CD4-positive, CD25-positive, alpha-beta regulatory T cell (primary cell): ENCODE data around the gene ADGRG1. TPM values are rescaled to one million over a fixed set of nuclear protein-coding genes. Genes with fewer than 3 reads are reported as not detected.

Source experiments
- ATAC-seq, 2 donors: fragments of 150-1000 bp; cut with Tn5 transposase; one replicate each; pipeline ENCODE4 v1.10.0; 2021; ENCODE audit warnings: low read depth in 2 of 2, moderate number of reproducible peaks in 2 of 2, moderate library complexity in 1 of 2
- DNase-seq, 3 donors: peaks; one replicate each; pipeline versions ENCODE4 v3.0.0 to v3.0.0-alpha.2; 2012 to 2022; ENCODE audit warnings: mixed read lengths in 1 of 3
- H3K27ac ChIP-seq: one replicate; pipeline ENCODE4 v1.7.0; 2013; ENCODE audit warnings: mild to moderate bottlenecking, low read length; ENCODE audit not compliant: insufficient read depth, poor library complexity, severe bottlenecking
- H3K27me3 ChIP-seq: one replicate; pipeline ENCODE4 v1.7.0; 2013; ENCODE audit warnings: low read length; ENCODE audit not compliant: control insufficient read depth, insufficient read depth
- H3K36me3 ChIP-seq: one replicate; pipeline ENCODE4 v1.7.0; 2013; ENCODE audit warnings: mild to moderate bottlenecking, low read length, moderate library complexity; ENCODE audit not compliant: control insufficient read depth, insufficient read depth
- H3K4me1 ChIP-seq: 2 replicates; pipeline ENCODE4 v1.7.0; 2013; ENCODE audit warnings: mild to moderate bottlenecking, low read length; ENCODE audit not compliant: insufficient read depth, control insufficient read depth, poor library complexity, severe bottlenecking
- H3K4me3 ChIP-seq: one replicate; pipeline ENCODE4 v1.7.0; 2013; ENCODE audit warnings: low read depth, mild to moderate bottlenecking, low read length, moderate library complexity
- H3K9me3 ChIP-seq, 2 experiments: 1 replicate in 1 of 2; 2 replicates in 1 of 2; pipeline ENCODE4 v1.7.0; 2013; ENCODE audit warnings: low read length in 2 of 2, mild to moderate bottlenecking in 1 of 2, moderate library complexity in 1 of 2; ENCODE audit not compliant: control insufficient read depth in 2 of 2
- H3K27ac Mint-ChIP-seq, 3 donors: one replicate each; pipeline ENCODE4 v1.8.0; 2020 to 2022; ENCODE audit warnings: mild to moderate bottlenecking in 3 of 3, mixed read lengths in 3 of 3, moderate library complexity in 2 of 3
- H3K27me3 Mint-ChIP-seq: one replicate; pipeline ENCODE4 v1.8.0; 2022; ENCODE audit warnings: mild to moderate bottlenecking, mixed read lengths
- H3K36me3 Mint-ChIP-seq: one replicate; pipeline ENCODE4 v1.8.0; 2020; ENCODE audit warnings: mixed read lengths
- H3K4me1 Mint-ChIP-seq, 4 donors: one replicate each; pipeline ENCODE4 v1.8.0; 2020 to 2022; ENCODE audit warnings: mixed read lengths in 4 of 4, mild to moderate bottlenecking in 1 of 4
- H3K4me3 Mint-ChIP-seq, 4 donors: one replicate each; pipeline ENCODE4 v1.8.0; 2020 to 2022; ENCODE audit warnings: mild to moderate bottlenecking in 4 of 4, mixed read lengths in 4 of 4, moderate library complexity in 3 of 4
- H3K9me3 Mint-ChIP-seq, 7 donors: one replicate each; pipeline ENCODE4 v1.8.0; 2020 to 2022; ENCODE audit warnings: mixed read lengths in 7 of 7, mild to moderate bottlenecking in 3 of 7, moderate library complexity in 2 of 7
- polyA plus RNA-seq, 4 donors: library from polyadenylated mRNA; unstranded; fragments of 300-500 nt; fragmentation: Illumina TruSeq; gene quantifications; one replicate each; pipeline ENCODE4 v1.2.3, GENCODE V29; 2021
- total RNA-seq: library from RNA; stranded (reverse); gene quantifications from one replicate; pipeline ENCODE4 v1.2.3, GENCODE V29; 2022

The ADGRG1 gene
- total and polyA plus RNA-seq, 5 donors from 2014 or later = 0.16 to 1.2 (median 0.41) TPM; not detected in 1

GRCh38 chr16:57606847-57607501 is 21.5 kb upstream of the ADGRG1 start:
- DNase-seq (no peak), ATAC-seq (no peak)
- Histone ChIP-seq H3K27me3 (no peaks in the 10 kb centered on the region), H3K4me3 (no peak overlapping the region), H3K9me3 (no peaks in the 10 kb centered on the region), H3K4me1 (peaks cover 31% of the 10 kb centered on the region), H3K36me3 (no peaks in the 10 kb centered on the region), H3K27ac (no peak overlapping the region)
- H3K4me1 Mint-ChIP-seq = peaks cover 13 to 38% (median 24%) of the 10 kb centered on the region in 4 donors
- no peaks in the 10 kb centered on the region for H3K9me3 Mint-ChIP-seq
- peak overlapping the region in 1 of 4 donors; percentile 31 for H3K4me3 Mint-ChIP-seq
- peaks cover 9% of the 10 kb centered on the region for H3K27me3 Mint-ChIP-seq
- no peak overlapping the region for H3K27ac Mint-ChIP-seq
- no peaks in the 10 kb centered on the region for H3K36me3 Mint-ChIP-seq

GRCh38 chr16:57607676-57608461 is 20.6 kb upstream of the ADGRG1 start:
- H3K4me3 Mint-ChIP-seq = peak overlapping the region in 1 of 4 donors; percentile 48
- H3K27ac Mint-ChIP-seq = no peak overlapping the region
- Histone ChIP-seq H3K36me3 (no peaks in the 10 kb centered on the region), H3K4me1 (peaks cover 22% of the 10 kb centered on the region), H3K27ac (no peak overlapping the region), H3K4me3 (no peak overlapping the region), H3K9me3 (no peaks in the 10 kb centered on the region), H3K27me3 (no peaks in the 10 kb centered on the region)
- H3K36me3 Mint-ChIP-seq = no peaks in the 10 kb centered on the region
- no peak for DNase-seq
- ATAC-seq = no peak
- H3K9me3 Mint-ChIP-seq = no peaks in the 10 kb centered on the region
- H3K4me1 Mint-ChIP-seq = peaks cover 13 to 33% (median 18%) of the 10 kb centered on the region in 4 donors
- H3K27me3 Mint-ChIP-seq = peaks cover 9% of the 10 kb centered on the region

- ATAC-seq (no peak), DNase-seq (no peak)
- no peaks in the 10 kb centered on the region for H3K9me3 Mint-ChIP-seq
- H3K36me3 Mint-ChIP-seq = no peaks in the 10 kb centered on the region
- H3K27me3 ChIP-seq = no peaks in the 10 kb centered on the region
- H3K9me3 ChIP-seq = no peaks in the 10 kb centered on the region
- H3K27ac Mint-ChIP-seq = no peak overlapping the region
- H3K27me3 Mint-ChIP-seq = peaks cover 9% of the 10 kb centered on the region
- no peaks in the 10 kb centered on the region for H3K36me3 ChIP-seq
- H3K4me1 Mint-ChIP-seq = peaks cover 13 to 33% (median 18%) of the 10 kb centered on the region in 4 donors
- peak overlapping the region in 1 of 4 donors; percentile 66 for H3K4me3 Mint-ChIP-seq
- H3K4me1 ChIP-seq = peaks cover 20% of the 10 kb centered on the region
- no peak overlapping the region for H3K4me3 ChIP-seq
- H3K27ac ChIP-seq = no peak overlapping the region
Observed at GRCh38 chr16:57608462-57609113, 19.8 kb upstream of the ADGRG1 start.

GRCh38 chr16:57609541-57610401 is 18.7 kb upstream of the ADGRG1 start:
- peaks cover 13 to 33% (median 17%) of the 10 kb centered on the region in 4 donors for H3K4me1 Mint-ChIP-seq
- ATAC-seq (peak; percentile 84 to 89), DNase-seq (peak in 2 of 3 donors; percentile 63 to 83)
- H3K9me3 ChIP-seq = no peaks in the 10 kb centered on the region
- H3K36me3 Mint-ChIP-seq = no peaks in the 10 kb centered on the region
- H3K27me3 ChIP-seq = no peaks in the 10 kb centered on the region
- no peaks in the 10 kb centered on the region for H3K9me3 Mint-ChIP-seq
- peaks cover 20% of the 10 kb centered on the region for H3K4me1 ChIP-seq
- peak overlapping the region; percentile 64 for H3K4me3 ChIP-seq
- H3K27ac ChIP-seq = peak overlapping the region; percentile 48
- H3K27me3 Mint-ChIP-seq = peaks cover 9% of the 10 kb centered on the region
- peak overlapping the region; percentile 66 to 91 (median 78) for H3K4me3 Mint-ChIP-seq
- no peaks in the 10 kb centered on the region for H3K36me3 ChIP-seq
- H3K27ac Mint-ChIP-seq = peak overlapping the region; percentile 0 to 93 (median 70)

GRCh38 chr16:57610611-57611010 is 17.8 kb upstream of the ADGRG1 start:
- DNase-seq = no peak
- no peaks in the 10 kb centered on the region for H3K36me3 ChIP-seq
- H3K4me3 ChIP-seq = no peak overlapping the region
- no peaks in the 10 kb centered on the region for H3K36me3 Mint-ChIP-seq
- peaks cover 9% of the 10 kb centered on the region for H3K27me3 Mint-ChIP-seq
- no peak for ATAC-seq
- H3K4me1 Mint-ChIP-seq = peaks cover 12 to 33% (median 17%) of the 10 kb centered on the region in 4 donors
- H3K27ac Mint-ChIP-seq = peak overlapping the region in 1 of 3 donors; percentile 93
- H3K9me3 ChIP-seq = no peaks in the 10 kb centered on the region
- no peaks in the 10 kb centered on the region for H3K27me3 ChIP-seq
- peak overlapping the region; percentile 7 for H3K27ac ChIP-seq
- peaks cover 20% of the 10 kb centered on the region for H3K4me1 ChIP-seq
- H3K4me3 Mint-ChIP-seq = peak overlapping the region in 1 of 4 donors; percentile 78
- H3K9me3 Mint-ChIP-seq = no peaks in the 10 kb centered on the region

- peaks cover 9 to 33% (median 16%) of the 10 kb centered on the region in 4 donors for H3K4me1 Mint-ChIP-seq
- peak overlapping the region in 1 of 3 donors; percentile 93 for H3K27ac Mint-ChIP-seq
- peak in 1 of 3 donors; percentile 18 for DNase-seq
- Histone ChIP-seq H3K36me3 (no peaks in the 10 kb centered on the region), H3K9me3 (no peaks in the 10 kb centered on the region), H3K4me3 (no peak overlapping the region), H3K4me1 (peaks cover 20% of the 10 kb centered on the region), H3K27me3 (no peaks in the 10 kb centered on the region), H3K27ac (no peak overlapping the region)
- peaks cover 5% of the 10 kb centered on the region for H3K27me3 Mint-ChIP-seq
- H3K9me3 Mint-ChIP-seq = no peaks in the 10 kb centered on the region
- H3K4me3 Mint-ChIP-seq = no peak overlapping the region
- ATAC-seq = no peak
- no peaks in the 10 kb centered on the region for H3K36me3 Mint-ChIP-seq
Observed at GRCh38 chr16:57611181-57611580, 17.2 kb upstream of the ADGRG1 start.

GRCh38 chr16:57611706-57612105 is 16.7 kb upstream of the ADGRG1 start:
- Histone ChIP-seq H3K9me3 (no peaks in the 10 kb centered on the region), H3K27me3 (no peaks in the 10 kb centered on the region), H3K36me3 (no peaks in the 10 kb centered on the region), H3K27ac (no peak overlapping the region), H3K4me1 (peaks cover 20% of the 10 kb centered on the region), H3K4me3 (no peak overlapping the region)
- H3K9me3 Mint-ChIP-seq = no peaks in the 10 kb centered on the region
- peaks cover 9 to 33% (median 16%) of the 10 kb centered on the region in 4 donors for H3K4me1 Mint-ChIP-seq
- H3K36me3 Mint-ChIP-seq = no peaks in the 10 kb centered on the region
- peaks cover 5% of the 10 kb centered on the region for H3K27me3 Mint-ChIP-seq
- no peak overlapping the region for H3K4me3 Mint-ChIP-seq
- H3K27ac Mint-ChIP-seq = no peak overlapping the region
- DNase-seq = no peak
- no peak for ATAC-seq
